ENCODE data around the gene PTPRN2. TPM values are rescaled to one million over a fixed set of nuclear protein-coding genes. Genes with fewer than 3 reads are reported as not detected.

The PTPRN2 gene
- total and polyA plus RNA-seq, 2 of the 13 experiments (the other 11 are each of a cell fraction or from before 2014, with no cell fraction given) = 2.5 to 24.2 TPM

DNA sequence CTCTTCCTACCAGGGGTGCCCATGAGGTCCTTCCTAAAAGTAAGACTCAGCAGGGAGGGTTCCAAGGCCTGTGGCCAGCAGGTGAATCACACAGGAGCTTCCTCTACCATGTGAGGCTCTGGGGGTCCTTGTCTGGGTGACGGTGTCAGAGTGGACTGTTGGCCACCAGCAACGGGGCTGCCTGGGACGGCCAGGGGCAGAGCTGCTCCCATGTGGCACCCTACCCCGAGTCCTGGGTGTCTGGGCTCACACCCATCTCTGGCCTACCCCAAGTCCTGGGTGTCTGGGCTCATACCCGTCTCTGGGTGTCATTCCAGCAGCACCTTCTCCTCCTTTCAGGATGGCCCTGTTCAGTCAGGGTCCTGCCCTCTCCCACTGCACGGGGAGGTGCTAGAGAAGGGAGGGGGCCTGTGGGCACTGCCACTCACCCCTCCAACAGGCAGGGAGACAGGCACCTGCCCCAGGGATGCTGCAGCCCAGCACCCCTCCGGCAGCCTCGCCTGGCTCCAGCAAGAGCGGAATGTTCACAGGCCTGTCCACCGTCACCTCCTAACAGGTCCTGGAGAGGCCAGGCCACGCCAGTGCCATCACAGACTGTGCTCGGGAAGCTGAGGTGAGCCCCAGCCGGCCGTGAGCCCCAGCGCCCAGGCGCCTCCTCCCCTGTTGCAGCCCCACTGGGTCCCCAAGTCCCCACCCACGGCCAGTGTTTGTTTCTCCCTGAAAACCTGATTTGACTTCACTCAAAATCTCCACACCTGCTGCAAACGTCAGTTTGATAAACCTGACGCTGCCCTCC lies 143.7 kb downstream of the PTPRN2 start:
- H3K79me2 ChIP-seq (ENCODE audit: insufficient read depth, low read length) = no peaks in the 10 kb centered on the region
- H3K4me3 ChIP-seq (replicated peaks in 1 of 3; ENCODE audit: insufficient read depth in 1 of 3, low read depth in 2 of 3, low read length in 3 of 3) = no peak overlapping the region
- 0 out of 5 replicates have a peak, but pooled peaks cover 0 to 4% of the 10 kb centered on the region in 2 experiments for H3K36me3 ChIP-seq (replicated peaks in 1 of 2; ENCODE audit: control insufficient read depth in 1 of 2, insufficient read depth in 2 of 2, low read length in 2 of 2)
- no peak for TF ChIP-seq ZNF121 (CRISPR knock-in tag; IDR thresholded peaks at IDR 0.05)
- TF ChIP-seq KDM5A (IDR thresholded peaks at IDR 0.05; ENCODE audit: borderline replicate concordance, low read length) = no peak
- TF ChIP-seq, protein P1, sequence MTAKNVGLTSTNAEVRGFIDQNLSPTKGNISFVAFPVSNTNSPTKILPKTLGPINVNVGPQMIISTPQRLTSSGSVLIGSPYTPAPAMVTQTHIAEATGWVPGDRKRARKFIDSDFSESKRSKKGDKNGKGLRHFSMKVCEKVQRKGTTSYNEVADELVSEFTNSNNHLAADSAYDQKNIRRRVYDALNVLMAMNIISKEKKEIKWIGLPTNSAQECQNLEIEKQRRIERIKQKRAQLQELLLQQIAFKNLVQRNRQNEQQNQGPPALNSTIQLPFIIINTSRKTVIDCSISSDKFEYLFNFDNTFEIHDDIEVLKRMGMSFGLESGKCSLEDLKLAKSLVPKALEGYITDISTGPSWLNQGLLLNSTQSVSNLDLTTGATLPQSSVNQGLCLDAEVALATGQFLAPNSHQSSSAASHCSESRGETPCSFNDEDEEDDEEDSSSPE (CRISPR knock-in tag; IDR thresholded peaks at IDR 0.05) = no peak
- no peak for TF ChIP-seq SMAD3 (CRISPR knock-in tag; IDR thresholded peaks at IDR 0.05)
- TF ChIP-seq, protein P2, sequence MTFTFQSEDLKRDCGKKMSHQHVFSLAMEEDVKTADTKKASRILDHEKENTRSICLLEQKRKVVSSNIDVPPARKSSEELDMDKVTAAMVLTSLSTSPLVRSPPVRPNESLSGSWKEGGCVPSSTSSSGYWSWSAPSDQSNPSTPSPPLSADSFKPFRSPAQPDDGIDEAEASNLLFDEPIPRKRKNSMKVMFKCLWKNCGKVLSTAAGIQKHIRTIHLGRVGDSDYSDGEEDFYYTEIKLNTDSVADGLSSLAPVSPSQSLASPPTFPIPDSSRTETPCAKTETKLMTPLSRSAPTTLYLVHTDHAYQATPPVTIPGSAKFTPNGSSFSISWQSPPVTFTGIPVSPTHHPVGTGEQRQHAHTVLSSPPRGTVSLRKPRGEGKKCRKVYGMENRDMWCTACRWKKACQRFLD (CRISPR knock-in tag; IDR thresholded peaks at IDR 0.05; ENCODE audit: borderline replicate concordance) = no peak
- no peak overlapping the region for H3K4me2 ChIP-seq (ENCODE audit: low read depth, low read length)
- no peak overlapping the region for H3K27ac ChIP-seq (ENCODE audit: extremely low read length, insufficient read depth, low read length)
- ATAC-seq (no peak; the same call in 1 of the 3 replicates), DNase-seq (ENCODE audit: low spot score) (no peak), FAIRE-seq (no peak)
- in situ Hi-C loops (cut with HindIII; ENCODE audit: extremely low pct_ligation_motif_present, low pct_unique_long_range_greater_than_20kb) = no loop called here
- no peak overlapping the region for H3K9ac ChIP-seq (ENCODE audit: insufficient read depth, low read depth, low read length)
- intact Hi-C loops (cut with micrococcal nuclease; ENCODE audit: unreplicated experiment) = no loop called here
- no peaks in the 10 kb centered on the region for H3K27me3 ChIP-seq (ENCODE audit: control insufficient read depth in 1 of 2, insufficient read depth in 2 of 2, low read length in 2 of 2)
- peaks cover 60% of the 10 kb centered on the region; the same call in 1 of the 2 replicates for H4K20me1 ChIP-seq (ENCODE audit: insufficient read depth, low read length)
- H3K4me1 ChIP-seq (ENCODE audit: insufficient read depth, low read length) = peaks cover 23% of the 10 kb centered on the region
- ChIA-PET POLR2A (no interaction called here), CTCF (ENCODE audit: low intra/inter-chr PET ratio, low total read pairs) (no interaction called here)
- no peak overlapping the region for H2AFZ ChIP-seq (ENCODE audit: low read length)
- no TSS peak for BruUV-seq (replicated peaks)
- H3K9me3 ChIP-seq (ENCODE audit: low read length) = no peaks in the 10 kb centered on the region
- WGBS (ENCODE audit: low lambda C conversion rate) = 83% methylated on average over 14 of the region's 19 CpGs
